ENCODE results near the gene CHRM1.

DNA sequence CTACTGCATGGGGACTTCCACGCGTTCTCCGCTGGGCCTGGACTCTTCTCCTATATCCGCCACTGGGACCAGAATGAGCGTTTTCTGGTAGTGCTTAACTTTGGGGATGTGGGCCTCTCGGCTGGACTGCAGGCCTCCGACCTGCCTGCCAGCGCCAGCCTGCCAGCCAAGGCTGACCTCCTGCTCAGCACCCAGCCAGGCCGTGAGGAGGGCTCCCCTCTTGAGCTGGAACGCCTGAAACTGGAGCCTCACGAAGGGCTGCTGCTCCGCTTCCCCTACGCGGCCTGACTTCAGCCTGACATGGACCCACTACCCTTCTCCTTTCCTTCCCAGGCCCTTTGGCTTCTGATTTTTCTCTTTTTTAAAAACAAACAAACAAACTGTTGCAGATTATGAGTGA lies 32.8 kb downstream of the CHRM1 start:
- TF ChIP-seq, protein P1, sequence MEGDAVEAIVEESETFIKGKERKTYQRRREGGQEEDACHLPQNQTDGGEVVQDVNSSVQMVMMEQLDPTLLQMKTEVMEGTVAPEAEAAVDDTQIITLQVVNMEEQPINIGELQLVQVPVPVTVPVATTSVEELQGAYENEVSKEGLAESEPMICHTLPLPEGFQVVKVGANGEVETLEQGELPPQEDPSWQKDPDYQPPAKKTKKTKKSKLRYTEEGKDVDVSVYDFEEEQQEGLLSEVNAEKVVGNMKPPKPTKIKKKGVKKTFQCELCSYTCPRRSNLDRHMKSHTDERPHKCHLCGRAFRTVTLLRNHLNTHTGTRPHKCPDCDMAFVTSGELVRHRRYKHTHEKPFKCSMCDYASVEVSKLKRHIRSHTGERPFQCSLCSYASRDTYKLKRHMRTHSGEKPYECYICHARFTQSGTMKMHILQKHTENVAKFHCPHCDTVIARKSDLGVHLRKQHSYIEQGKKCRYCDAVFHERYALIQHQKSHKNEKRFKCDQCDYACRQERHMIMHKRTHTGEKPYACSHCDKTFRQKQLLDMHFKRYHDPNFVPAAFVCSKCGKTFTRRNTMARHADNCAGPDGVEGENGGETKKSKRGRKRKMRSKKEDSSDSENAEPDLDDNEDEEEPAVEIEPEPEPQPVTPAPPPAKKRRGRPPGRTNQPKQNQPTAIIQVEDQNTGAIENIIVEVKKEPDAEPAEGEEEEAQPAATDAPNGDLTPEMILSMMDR (conservative IDR thresholded peaks at IDR 0.05; ENCODE audit: low read length) = no peak
- TF ChIP-seq EZH2phosphoT487 (IDR thresholded peaks at IDR 0.05; ENCODE audit: borderline replicate concordance, low read depth, low read length) = no peak
